Islet precursor cell (in vitro differentiated cells): ENCODE data around the gene ZC3H4.
A peak's percentile ranks its signal among the peaks of the same experiment; 100 is the strongest.

Source experiments
- DNase-seq: peaks from one replicate; pipeline ENCODE4 v3.0.0-alpha.2; 2018

ZC3H4 gene

GRCh38 chr19:47132194-47132852 lies 18.7 kb upstream of the ZC3H4 start:
- DNase-seq, result no peak

GRCh38 chr19:47130589-47131227 lies 17.1 kb upstream of the ZC3H4 start, which contains the start of gene SAE1:
TSS of gene SAE1 (plus strand) at chr19:47130835. CDS start at chr19:47130931, 96 bp downstream.
- peak; percentile 99 for DNase-seq

GRCh38 chr19:47130120-47130588 lies 16.6 kb upstream of the ZC3H4 start:
- DNase-seq, result no peak

- DNase-seq, result no peak
Measured at GRCh38 chr19:47129579-47129978, 16.0 kb upstream of the ZC3H4 start.

GRCh38 chr19:47125669-47125938 lies 12.0 kb upstream of the ZC3H4 start:
- no peak for DNase-seq

- peak; percentile 72 for DNase-seq
Measured at GRCh38 chr19:47124937-47125668, 11.5 kb upstream of the ZC3H4 start.

GRCh38 chr19:47123406-47123805 lies 9.8 kb upstream of the ZC3H4 start:
- no peak for DNase-seq

GRCh38 chr19:47122359-47123335 lies 9.1 kb upstream of the ZC3H4 start:
- peak; percentile 66 for DNase-seq

GRCh38 chr19:47120470-47121067 lies 7.0 kb upstream of the ZC3H4 start:
- DNase-seq, result no peak

- no peak for DNase-seq
Measured at GRCh38 chr19:47113850-47114651, 475 bp upstream of the ZC3H4 start.

GRCh38 chr19:47112166-47112996 lies 1.2 kb downstream of the ZC3H4 start:
- DNase-seq, result peak; percentile 92

GRCh38 chr19:47111682-47112165 lies 1.9 kb downstream of the ZC3H4 start:
- no peak for DNase-seq

GRCh38 chr19:47111006-47111621 lies 2.5 kb downstream of the ZC3H4 start:
- no peak for DNase-seq

GRCh38 chr19:47110521-47111005 lies 3.0 kb downstream of the ZC3H4 start:
- no peak for DNase-seq

GRCh38 chr19:47109541-47110375 lies 3.8 kb downstream of the ZC3H4 start:
- no peak for DNase-seq

- DNase-seq, result no peak
Measured at GRCh38 chr19:47109177-47109540, 4.4 kb downstream of the ZC3H4 start.

GRCh38 chr19:47107953-47108746 lies 5.4 kb downstream of the ZC3H4 start:
- no peak for DNase-seq
